ENCODE results near the gene PTPRM.

GRCh38 chr18:8296886-8297616 lies 729.9 kb downstream of the PTPRM start:
- TF ChIP-seq ZNF396 (CRISPR knock-in tag; IDR thresholded peaks at IDR 0.05; ENCODE audit: borderline replicate concordance): no peak
- TF ChIP-seq SP1 (CRISPR knock-in tag; conservative IDR thresholded peaks at IDR 0.05): no peak
- TF ChIP-seq IRF1 (CRISPR knock-in tag; IDR thresholded peaks at IDR 0.05): no peak
- no peak for TF ChIP-seq CTCF (IDR thresholded peaks at IDR 0.05)
- no peak for TF ChIP-seq AFF4 (CRISPR knock-in tag; IDR thresholded peaks at IDR 0.05; ENCODE audit: borderline replicate concordance)
- TF ChIP-seq ZNF219 (CRISPR knock-in tag; IDR thresholded peaks at IDR 0.05; ENCODE audit: borderline replicate concordance): no peak
- no peak for TF ChIP-seq USF2 (CRISPR knock-in tag; IDR thresholded peaks at IDR 0.05)
